ENCODE data around the gene UNC93A. TPM values are rescaled to one million over a fixed set of nuclear protein-coding genes. Genes with fewer than 3 reads are reported as not detected.

The UNC93A gene
- total RNA-seq, 1 experiment from 2014 or later = not detected

DNA sequence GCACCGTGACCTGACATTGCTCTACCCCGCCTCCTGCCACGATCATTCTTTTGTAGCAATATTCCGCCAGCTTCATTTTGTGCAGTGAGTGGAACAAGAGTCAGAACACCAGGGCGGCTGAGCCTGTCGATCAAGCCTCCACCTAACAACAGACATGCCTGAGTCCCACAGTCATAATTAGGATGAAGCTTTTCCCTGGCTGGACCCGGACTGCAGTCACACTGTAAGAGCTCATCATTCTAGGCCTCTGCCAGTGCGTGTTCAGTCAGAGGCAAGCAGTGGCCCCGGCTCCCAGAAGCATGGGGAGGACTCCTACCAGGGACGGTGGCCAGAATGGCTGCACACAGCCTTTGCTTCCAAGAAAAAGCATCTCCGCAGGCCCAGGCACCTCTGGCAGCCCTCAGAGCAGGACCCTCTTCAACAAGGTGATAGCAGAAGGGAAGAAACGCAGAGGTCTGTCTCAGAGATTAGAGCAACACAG, 23.2 kb upstream of the UNC93A start:
- BruUV-seq (replicated peaks) = no TSS peak
- H3K27ac Mint-ChIP-seq (ENCODE audit: unreplicated experiment) = peak overlapping the region; percentile 85
- CTCF ChIA-PET = interaction anchor here (0.6 kb wide), 1 partner anchor 37 kb away, joined by 3 read pairs; no protein-coding TSS in a partner anchor

DNA sequence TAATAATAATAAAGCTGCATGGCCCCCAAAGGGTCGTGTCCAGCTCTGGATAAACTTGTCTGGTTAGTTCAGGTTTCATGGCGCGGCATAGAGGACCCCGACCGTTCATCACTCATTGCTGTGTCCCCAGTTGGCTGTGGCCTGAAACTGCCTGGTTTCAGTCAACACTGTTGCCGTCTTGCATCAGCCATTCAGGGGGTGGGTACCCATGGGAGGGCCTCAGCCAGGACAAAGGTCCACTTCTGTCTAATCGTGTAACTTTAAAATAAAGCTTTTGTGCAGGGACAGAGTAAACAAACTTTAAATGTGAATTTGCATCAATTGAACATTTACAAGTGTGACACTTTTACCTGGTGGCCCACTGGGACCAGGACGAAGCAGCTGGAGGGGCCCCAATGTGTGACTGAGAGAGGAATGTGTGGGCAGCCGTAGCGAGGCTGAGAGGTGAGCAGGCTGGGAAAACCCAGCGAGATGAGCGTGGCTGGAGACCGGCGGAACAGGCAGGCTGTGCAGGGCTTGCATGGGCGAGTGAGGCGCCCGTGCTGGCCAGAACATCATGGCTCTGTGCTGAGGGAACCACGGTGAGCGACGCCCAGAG, 22.3 kb upstream of the UNC93A start:
- TF ChIP-seq, protein P1, sequence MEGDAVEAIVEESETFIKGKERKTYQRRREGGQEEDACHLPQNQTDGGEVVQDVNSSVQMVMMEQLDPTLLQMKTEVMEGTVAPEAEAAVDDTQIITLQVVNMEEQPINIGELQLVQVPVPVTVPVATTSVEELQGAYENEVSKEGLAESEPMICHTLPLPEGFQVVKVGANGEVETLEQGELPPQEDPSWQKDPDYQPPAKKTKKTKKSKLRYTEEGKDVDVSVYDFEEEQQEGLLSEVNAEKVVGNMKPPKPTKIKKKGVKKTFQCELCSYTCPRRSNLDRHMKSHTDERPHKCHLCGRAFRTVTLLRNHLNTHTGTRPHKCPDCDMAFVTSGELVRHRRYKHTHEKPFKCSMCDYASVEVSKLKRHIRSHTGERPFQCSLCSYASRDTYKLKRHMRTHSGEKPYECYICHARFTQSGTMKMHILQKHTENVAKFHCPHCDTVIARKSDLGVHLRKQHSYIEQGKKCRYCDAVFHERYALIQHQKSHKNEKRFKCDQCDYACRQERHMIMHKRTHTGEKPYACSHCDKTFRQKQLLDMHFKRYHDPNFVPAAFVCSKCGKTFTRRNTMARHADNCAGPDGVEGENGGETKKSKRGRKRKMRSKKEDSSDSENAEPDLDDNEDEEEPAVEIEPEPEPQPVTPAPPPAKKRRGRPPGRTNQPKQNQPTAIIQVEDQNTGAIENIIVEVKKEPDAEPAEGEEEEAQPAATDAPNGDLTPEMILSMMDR (IDR thresholded peaks at IDR 0.05; ENCODE audit: unreplicated experiment) = no peak
- DNase-seq = peak; percentile 30
- peak overlapping the region; percentile 49 for H3K27ac Mint-ChIP-seq (ENCODE audit: unreplicated experiment)
- peaks cover 6% of the 10 kb centered on the region for H3K36me3 Mint-ChIP-seq (ENCODE audit: insufficient read depth, unreplicated experiment)
- BruUV-seq (replicated peaks) = no TSS peak
- H3K27me3 Mint-ChIP-seq (ENCODE audit: unreplicated experiment) = no peaks in the 10 kb centered on the region
- intact Hi-C loops (cut with micrococcal nuclease; ENCODE audit: unreplicated experiment) = no loop called here
- H3K4me3 Mint-ChIP-seq (ENCODE audit: low read depth, unreplicated experiment) = peak overlapping the region; percentile 11
- CTCF ChIA-PET = no interaction called here
- peaks cover 35% of the 10 kb centered on the region for H3K4me1 Mint-ChIP-seq (ENCODE audit: low read depth, unreplicated experiment)
- no peaks in the 10 kb centered on the region for H3K9me3 Mint-ChIP-seq (ENCODE audit: low read depth, unreplicated experiment)

More for the DNA sequence above, 23.2 kb upstream of the UNC93A start:
- TF ChIP-seq, protein P1 (IDR thresholded peaks at IDR 0.05; ENCODE audit: unreplicated experiment) = no peak
- peak; percentile 8 for DNase-seq
- no peaks in the 10 kb centered on the region for H3K9me3 Mint-ChIP-seq (ENCODE audit: low read depth, unreplicated experiment)
- peak overlapping the region; percentile 49 for H3K4me3 Mint-ChIP-seq (ENCODE audit: low read depth, unreplicated experiment)
- intact Hi-C loops (cut with micrococcal nuclease; ENCODE audit: unreplicated experiment) = no loop called here
- peaks cover 35% of the 10 kb centered on the region for H3K4me1 Mint-ChIP-seq (ENCODE audit: low read depth, unreplicated experiment)
- H3K36me3 Mint-ChIP-seq (ENCODE audit: insufficient read depth, unreplicated experiment) = peaks cover 6% of the 10 kb centered on the region
- H3K27me3 Mint-ChIP-seq (ENCODE audit: unreplicated experiment) = peaks cover 3% of the 10 kb centered on the region

DNA sequence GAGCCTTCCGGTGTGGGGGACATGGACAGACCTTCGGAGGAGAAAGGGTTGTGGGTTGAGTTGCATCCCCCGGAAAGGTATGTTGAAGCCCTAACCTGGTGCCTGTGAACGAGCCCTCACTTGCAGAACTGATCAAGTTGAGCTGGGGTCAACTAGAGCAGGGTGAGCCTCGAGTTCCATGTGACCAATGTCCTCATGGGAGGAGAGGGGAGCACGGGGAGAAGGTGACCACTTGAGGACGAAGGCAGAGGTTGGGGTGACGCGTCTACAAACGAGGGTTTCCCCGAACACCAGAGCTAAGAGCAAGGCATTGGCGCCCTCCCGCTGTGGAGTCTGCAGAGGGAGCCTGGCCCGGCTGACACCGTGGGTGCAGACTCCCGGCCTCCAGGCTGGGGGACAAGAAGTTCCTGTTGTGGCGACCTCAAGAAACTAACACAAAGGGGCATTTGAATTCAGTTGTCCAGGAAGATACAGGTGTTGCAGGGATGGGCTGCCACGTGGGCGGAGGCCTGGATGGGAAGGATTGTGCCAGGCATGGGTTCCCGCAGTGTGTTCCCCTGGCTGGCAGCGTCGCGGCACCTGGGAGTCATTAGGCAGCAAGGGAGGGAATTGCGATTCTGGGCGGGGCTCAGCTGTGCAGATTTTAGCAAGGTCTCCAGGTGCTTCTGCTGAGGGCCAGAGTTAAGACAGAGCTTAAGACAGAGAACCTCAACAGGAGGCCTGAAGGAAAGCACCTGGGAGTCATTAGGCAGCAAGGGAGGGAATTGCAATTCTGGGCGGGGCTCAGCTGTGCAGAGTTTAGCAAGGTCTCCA, 20.4 kb upstream of the UNC93A start:
- Mint-ChIP-seq H3K4me3 (ENCODE audit: low read depth, unreplicated experiment) (no peak overlapping the region), H3K27ac (ENCODE audit: unreplicated experiment) (no peak overlapping the region), H3K9me3 (ENCODE audit: low read depth, unreplicated experiment) (no peaks in the 10 kb centered on the region), H3K4me1 (ENCODE audit: low read depth, unreplicated experiment) (peaks cover 35% of the 10 kb centered on the region), H3K27me3 (ENCODE audit: unreplicated experiment) (no peaks in the 10 kb centered on the region), H3K36me3 (ENCODE audit: insufficient read depth, unreplicated experiment) (peaks cover 6% of the 10 kb centered on the region)
- no TSS peak for BruUV-seq (replicated peaks)
- TF ChIP-seq, protein P1 (IDR thresholded peaks at IDR 0.05; ENCODE audit: unreplicated experiment) = no peak
- no peak for DNase-seq
- intact Hi-C loops (cut with micrococcal nuclease; ENCODE audit: unreplicated experiment) = no loop called here
- CTCF ChIA-PET = no interaction called here

DNA sequence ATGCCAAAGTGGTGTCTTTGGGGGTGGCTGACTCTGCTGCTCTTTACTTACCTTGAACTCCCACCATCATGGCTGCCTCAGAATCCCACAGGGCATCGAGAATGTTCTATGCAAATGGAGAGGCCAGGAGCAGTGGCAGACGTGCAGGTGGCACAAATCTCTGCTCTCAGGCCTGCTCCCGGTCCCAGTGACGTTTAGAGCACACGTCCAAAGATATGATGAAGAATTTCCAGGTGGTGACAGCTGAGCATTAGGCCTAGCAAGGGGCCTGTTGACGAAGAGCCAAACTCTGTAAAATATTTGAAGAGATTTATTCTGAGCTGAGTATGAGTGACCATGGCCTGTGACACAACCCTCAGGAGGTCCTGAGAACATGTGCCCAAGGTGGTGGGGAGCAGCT, 19.0 kb upstream of the UNC93A start:
- Mint-ChIP-seq H3K9me3 (ENCODE audit: low read depth, unreplicated experiment) (no peaks in the 10 kb centered on the region), H3K36me3 (ENCODE audit: insufficient read depth, unreplicated experiment) (peaks cover 6% of the 10 kb centered on the region), H3K4me1 (ENCODE audit: low read depth, unreplicated experiment) (peaks cover 35% of the 10 kb centered on the region), H3K4me3 (ENCODE audit: low read depth, unreplicated experiment) (no peak overlapping the region), H3K27ac (ENCODE audit: unreplicated experiment) (no peak overlapping the region), H3K27me3 (ENCODE audit: unreplicated experiment) (peaks cover 3% of the 10 kb centered on the region)
- BruUV-seq (replicated peaks) = no TSS peak
- intact Hi-C loops (cut with micrococcal nuclease; ENCODE audit: unreplicated experiment) = no loop called here
- CTCF ChIA-PET = no interaction called here
- TF ChIP-seq, protein P1 (IDR thresholded peaks at IDR 0.05; ENCODE audit: unreplicated experiment) = no peak
- DNase-seq = no peak

Measured in Calu3 (cell line).